GM23338 (cell line): ENCODE data around the gene ATP10B. TPM values are rescaled to one million over a fixed set of nuclear protein-coding genes. Genes with fewer than 3 reads are reported as not detected.

Source experiments
- ATAC-seq: fragments of 200-7000 bp; cut with Tn5 transposase; 3 replicates; pipeline ENCODE4 v1.9.1; 2020
- DNase-seq: peaks from one replicate; pipeline ENCODE4 v3.0.0-alpha.2; 2015; ENCODE audit warnings: low spot score
- H2AFZ ChIP-seq: fragments of 200-600 bp; sonication (generic); 2 replicates; pipeline ENCODE4 v1.8.0; 2016; ENCODE audit warnings: antibody characterized with exemption, mild to moderate bottlenecking, moderate library complexity
- H3F3A ChIP-seq: fragments of 200-600 bp; sonication (generic); replicated peaks from 2 replicates; pipeline ENCODE4 v1.8.0; 2017; ENCODE audit warnings: antibody characterized with exemption, mixed run types, low read depth
- H3K27ac ChIP-seq: fragments of 200-600 bp; sonication (generic); 2 replicates; pipeline ENCODE4 v1.6.1; 2016; ENCODE audit warnings: low read depth
- H3K27me3 ChIP-seq: fragments of 200-600 bp; sonication (generic); 2 replicates; pipeline ENCODE4 v1.8.0; 2016; ENCODE audit warnings: mild to moderate bottlenecking, mixed run types, moderate library complexity; ENCODE audit not compliant: insufficient read depth
- H3K36me3 ChIP-seq: fragments of 200-600 bp; sonication (generic); 2 replicates; pipeline ENCODE4 v1.8.0; 2016; ENCODE audit warnings: mild to moderate bottlenecking; ENCODE audit not compliant: insufficient read depth
- H3K4me1 ChIP-seq: fragments of 200-600 bp; sonication (generic); 2 replicates; pipeline ENCODE4 v1.8.0; 2016; ENCODE audit warnings: mild to moderate bottlenecking, moderate library complexity; ENCODE audit not compliant: insufficient read depth
- H3K4me2 ChIP-seq: fragments of 200-600 bp; sonication (generic); 2 replicates; pipeline ENCODE4 v1.7.1; 2017; ENCODE audit warnings: mixed run types
- H3K4me3 ChIP-seq: fragments of 200-600 bp; sonication (generic); 2 replicates; pipeline ENCODE4 v1.6.1; 2016; ENCODE audit warnings: mixed run types
- H3K79me2 ChIP-seq: fragments of 200-600 bp; sonication (generic); replicated peaks from 2 replicates; pipeline ENCODE4 v1.8.0; 2017; ENCODE audit warnings: mild to moderate bottlenecking; ENCODE audit not compliant: insufficient read depth
- H3K9me2 ChIP-seq: fragments of 200-600 bp; sonication (generic); 2 replicates; pipeline ENCODE4 v1.8.0; 2017; ENCODE audit not compliant: insufficient read depth
- H4K20me1 ChIP-seq: fragments of 200-600 bp; sonication (generic); replicated peaks from 2 replicates; pipeline ENCODE4 v1.8.0; 2017; ENCODE audit warnings: mild to moderate bottlenecking; ENCODE audit not compliant: insufficient read depth
- H3K27ac Mint-ChIP-seq: 2 replicates; pipeline ENCODE4 v1.8.0; 2020; ENCODE audit warnings: inconsistent platforms, mild to moderate bottlenecking, moderate library complexity, mixed read lengths
- H3K27me3 Mint-ChIP-seq: 3 replicates; pipeline ENCODE4 v1.8.0; 2022; ENCODE audit warnings: low read depth, mild to moderate bottlenecking, moderate library complexity, mixed read lengths, inconsistent platforms; ENCODE audit not compliant: insufficient read depth, poor library complexity
- H3K36me3 Mint-ChIP-seq: 3 replicates; pipeline ENCODE4 v1.8.0; 2021; ENCODE audit warnings: low read depth, mild to moderate bottlenecking, inconsistent platforms, moderate library complexity, mixed read lengths
- H3K4me1 Mint-ChIP-seq: 3 replicates; pipeline ENCODE4 v1.8.0; 2020; ENCODE audit warnings: mild to moderate bottlenecking, inconsistent platforms, mixed read lengths
- H3K4me3 Mint-ChIP-seq: 3 replicates; pipeline ENCODE4 v1.8.0; 2021; ENCODE audit warnings: moderate library complexity, mild to moderate bottlenecking, inconsistent platforms, mixed read lengths
- H3K9me3 Mint-ChIP-seq: 3 replicates; pipeline ENCODE4 v1.8.0; 2020; ENCODE audit warnings: moderate library complexity, mild to moderate bottlenecking, inconsistent platforms, mixed read lengths
- CREB1 ChIP-seq: fragments of 250-450 bp; sonication (Bioruptor Pico); IDR thresholded peaks from 2 replicates; pipeline ENCODE4 v1.5.0; 2020; ENCODE audit warnings: low read depth, mild to moderate bottlenecking, moderate library complexity
- NANOG ChIP-seq: IDR thresholded peaks from 2 replicates; pipeline ENCODE4 v1.6.1; 2016; ENCODE audit warnings: antibody characterized with exemption, borderline replicate concordance
- POLR2AphosphoS5 ChIP-seq: IDR thresholded peaks from 2 replicates; pipeline ENCODE4 v1.6.1; 2016; ENCODE audit warnings: antibody characterized with exemption, low read depth
- ZNF331 ChIP-seq: fragments of 250-450 bp; sonication (Bioruptor Pico); IDR thresholded peaks from 2 replicates; pipeline ENCODE4 v1.5.0; 2020; ENCODE audit warnings: low read depth, mild to moderate bottlenecking, moderate library complexity
- polyA plus RNA-seq: library from polyadenylated mRNA; unstranded; fragments of >200 nt; fragmentation: Nextera tagmentation; extraction: Ambion mirVana; gene quantifications from 2 replicates; pipeline ENCODE4 v1.2.1, GENCODE V29; 2016
- total RNA-seq: library from RNA; depleted of rRNA; stranded (reverse); fragments of >200 nt; shearing (Covaris generic); gene quantifications from 2 replicates; pipeline ENCODE4 v1.2.3, GENCODE V29; 2014
- TF ChIP-seq, protein P1 (sequence below): IDR thresholded peaks from one replicate; pipeline ENCODE4 v1.6.1; 2018; ENCODE audit warnings: antibody characterized with exemption; ENCODE audit not compliant: unreplicated experiment

The ATP10B gene
- total and polyA plus RNA-seq, 2 experiments from 2014 or later, result 0.11 to 0.14 TPM

DNA sequence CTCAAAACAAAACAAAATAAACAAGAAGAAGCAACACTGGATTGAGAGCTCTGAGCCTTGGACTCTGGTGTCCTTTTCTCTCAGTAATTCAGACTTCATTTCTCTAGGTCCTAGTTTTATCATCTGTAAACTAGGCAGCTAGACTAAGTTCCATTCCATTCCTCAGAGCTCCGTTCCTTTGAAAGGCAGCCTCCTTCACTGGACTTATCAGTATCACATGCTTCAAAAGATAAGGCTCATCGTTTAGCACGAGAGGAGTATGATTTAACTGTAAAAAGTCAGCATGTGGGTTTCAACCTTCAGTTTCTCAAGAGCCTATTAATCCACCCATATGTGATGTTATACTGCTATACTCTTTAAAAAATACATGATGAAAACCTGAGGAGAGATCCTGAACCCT lies 1.6 kb downstream of the ATP10B start:
- ATAC-seq, result no peak
- peaks cover 1% of the 10 kb centered on the region for H3K27me3 Mint-ChIP-seq

DNA sequence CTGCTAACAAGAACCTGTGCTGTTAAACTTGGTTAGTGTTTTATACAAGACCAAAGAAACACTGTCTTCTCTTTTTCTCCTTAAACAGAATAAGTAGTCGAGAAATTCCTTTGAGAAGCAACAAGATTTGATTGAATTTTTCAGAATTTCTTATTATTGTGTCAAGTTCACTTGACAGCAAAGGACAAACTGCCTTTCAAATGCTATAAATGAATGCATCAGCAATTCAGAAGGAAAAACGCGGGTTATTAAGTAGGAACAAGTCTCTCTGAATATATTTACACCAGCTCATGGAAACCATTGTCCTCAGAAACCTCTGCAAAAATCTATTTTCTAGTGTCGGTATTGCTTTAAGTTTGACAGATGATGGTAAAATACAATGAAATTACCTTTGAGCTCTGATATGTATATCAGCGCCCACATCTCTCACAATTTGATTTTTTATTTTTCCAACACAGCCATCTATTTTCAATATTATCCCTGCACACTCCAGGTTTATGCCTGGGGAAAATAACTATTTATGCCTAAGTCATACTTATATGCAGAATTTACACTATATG lies 4.4 kb downstream of the ATP10B start:
- H3K27ac Mint-ChIP-seq, result no peak overlapping the region
- TF ChIP-seq ZNF331 (CRISPR knock-in tag) (no peak), POLR2AphosphoS5 (no peak), CREB1 (no peak)
- TF ChIP-seq, protein P1, sequence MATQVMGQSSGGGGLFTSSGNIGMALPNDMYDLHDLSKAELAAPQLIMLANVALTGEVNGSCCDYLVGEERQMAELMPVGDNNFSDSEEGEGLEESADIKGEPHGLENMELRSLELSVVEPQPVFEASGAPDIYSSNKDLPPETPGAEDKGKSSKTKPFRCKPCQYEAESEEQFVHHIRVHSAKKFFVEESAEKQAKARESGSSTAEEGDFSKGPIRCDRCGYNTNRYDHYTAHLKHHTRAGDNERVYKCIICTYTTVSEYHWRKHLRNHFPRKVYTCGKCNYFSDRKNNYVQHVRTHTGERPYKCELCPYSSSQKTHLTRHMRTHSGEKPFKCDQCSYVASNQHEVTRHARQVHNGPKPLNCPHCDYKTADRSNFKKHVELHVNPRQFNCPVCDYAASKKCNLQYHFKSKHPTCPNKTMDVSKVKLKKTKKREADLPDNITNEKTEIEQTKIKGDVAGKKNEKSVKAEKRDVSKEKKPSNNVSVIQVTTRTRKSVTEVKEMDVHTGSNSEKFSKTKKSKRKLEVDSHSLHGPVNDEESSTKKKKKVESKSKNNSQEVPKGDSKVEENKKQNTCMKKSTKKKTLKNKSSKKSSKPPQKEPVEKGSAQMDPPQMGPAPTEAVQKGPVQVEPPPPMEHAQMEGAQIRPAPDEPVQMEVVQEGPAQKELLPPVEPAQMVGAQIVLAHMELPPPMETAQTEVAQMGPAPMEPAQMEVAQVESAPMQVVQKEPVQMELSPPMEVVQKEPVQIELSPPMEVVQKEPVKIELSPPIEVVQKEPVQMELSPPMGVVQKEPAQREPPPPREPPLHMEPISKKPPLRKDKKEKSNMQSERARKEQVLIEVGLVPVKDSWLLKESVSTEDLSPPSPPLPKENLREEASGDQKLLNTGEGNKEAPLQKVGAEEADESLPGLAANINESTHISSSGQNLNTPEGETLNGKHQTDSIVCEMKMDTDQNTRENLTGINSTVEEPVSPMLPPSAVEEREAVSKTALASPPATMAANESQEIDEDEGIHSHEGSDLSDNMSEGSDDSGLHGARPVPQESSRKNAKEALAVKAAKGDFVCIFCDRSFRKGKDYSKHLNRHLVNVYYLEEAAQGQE, result no peak
- H2AFZ ChIP-seq, result no peak overlapping the region

More for the DNA sequence above, 1.6 kb downstream of the ATP10B start:
- H3K9me3 Mint-ChIP-seq, result no peaks in the 10 kb centered on the region
- no peaks in the 10 kb centered on the region for H3K4me1 ChIP-seq
- H3K4me3 Mint-ChIP-seq, result no peak overlapping the region
- H3K9me2 ChIP-seq, result no peaks in the 10 kb centered on the region
- H3K27me3 ChIP-seq, result no peaks in the 10 kb centered on the region
- no peak for TF ChIP-seq NANOG
- TF ChIP-seq, protein P1, result no peak
- H3F3A ChIP-seq, result no peaks in the 10 kb centered on the region
- no peaks in the 10 kb centered on the region for H3K36me3 ChIP-seq
- H3K36me3 Mint-ChIP-seq, result no peaks in the 10 kb centered on the region
- H3K4me2 ChIP-seq, result no peak overlapping the region
- no peak for DNase-seq
- no peak overlapping the region for H3K4me3 ChIP-seq
- no peak overlapping the region for H3K27ac Mint-ChIP-seq
- no peak overlapping the region for H2AFZ ChIP-seq
- H3K4me1 Mint-ChIP-seq, result no peaks in the 10 kb centered on the region
- H3K79me2 ChIP-seq, result no peaks in the 10 kb centered on the region
- H4K20me1 ChIP-seq, result no peaks in the 10 kb centered on the region
- H3K27ac ChIP-seq, result no peak overlapping the region

More for the DNA sequence above, 4.4 kb downstream of the ATP10B start:
- no peak overlapping the region for H3K27ac ChIP-seq
- no peaks in the 10 kb centered on the region for H3K79me2 ChIP-seq
- ATAC-seq (no peak), DNase-seq (no peak)
- H3K4me1 ChIP-seq, result no peaks in the 10 kb centered on the region
- no peaks in the 10 kb centered on the region for H3K4me1 Mint-ChIP-seq
- no peaks in the 10 kb centered on the region for H3K27me3 ChIP-seq
- no peaks in the 10 kb centered on the region for H3K9me3 Mint-ChIP-seq
- no peaks in the 10 kb centered on the region for H4K20me1 ChIP-seq
- no peak overlapping the region for H3K4me2 ChIP-seq
- no peak overlapping the region for H3K4me3 Mint-ChIP-seq
- no peaks in the 10 kb centered on the region for H3K27me3 Mint-ChIP-seq
- H3K9me2 ChIP-seq, result no peaks in the 10 kb centered on the region
- H3K36me3 Mint-ChIP-seq, result no peaks in the 10 kb centered on the region
- H3F3A ChIP-seq, result no peaks in the 10 kb centered on the region
- no peak overlapping the region for H3K4me3 ChIP-seq
- H3K36me3 ChIP-seq, result no peaks in the 10 kb centered on the region
